Measurements from ENCODE around the gene RBKS. TPM values are rescaled to one million over a fixed set of nuclear protein-coding genes. Genes with fewer than 3 reads are reported as not detected.
A peak's percentile ranks its signal among the peaks of the same experiment; 100 is the strongest.
"Not testable (repeated sequence)": the region's sequence is repeated elsewhere in the genome, so short reads cannot be mapped to it uniquely, and the experiment has no call there.

RBKS gene
- total and polyA plus RNA-seq, 4 donors = 0.90 to 6.5 (median 4.6) TPM

DNA sequence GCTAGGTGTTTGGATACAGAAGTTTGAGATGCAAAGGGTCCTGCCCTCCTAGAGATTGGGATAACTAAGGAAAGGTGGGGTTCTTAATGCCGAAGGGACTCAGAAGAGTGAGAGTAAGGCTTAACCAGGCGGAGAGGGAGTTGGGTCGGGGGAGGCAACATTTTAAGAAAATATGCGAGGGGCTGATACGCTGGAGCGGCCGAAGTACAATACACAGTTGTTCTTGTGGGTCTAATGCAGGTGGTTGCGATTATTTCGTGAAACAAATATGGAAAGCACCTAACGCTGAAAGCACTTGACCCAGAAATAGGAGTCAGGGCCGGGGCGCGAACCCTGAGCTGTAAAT lies 119.0 kb downstream of the RBKS start:
- DNase-seq (no peak), ATAC-seq (ENCODE audit: low FRiP score) (no peak)
- Histone ChIP-seq H3K36me3 (ENCODE audit: control insufficient read depth in 1 of 2, insufficient read depth in 2 of 2, low read length in 1 of 2) (peaks cover 0 to 2% of the 10 kb centered on the region in 2 donors), H3K27ac (ENCODE audit: low read depth in 1 of 2, low read length in 2 of 2) (peak overlapping the region; percentile 30 to 70), H3K4me1 (ENCODE audit: control insufficient read depth in 1 of 2, insufficient read depth in 2 of 2, low read length in 2 of 2) (peaks cover 5 to 10% of the 10 kb centered on the region in 2 donors), H3K27me3 (ENCODE audit: control insufficient read depth in 1 of 2, insufficient read depth in 2 of 2, low read length in 1 of 2) (no peaks in the 10 kb centered on the region), H3K4me3 (ENCODE audit: low read length in 2 of 2) (peak overlapping the region; percentile 14 to 51), H3K9me3 (ENCODE audit: control insufficient read depth, low read length) (no peaks in the 10 kb centered on the region)
- intact Hi-C loops (cut with DNase I) = loop anchor here in 1 of 2 donors (5.0 kb wide), 1 partner anchor 34 kb away; no protein-coding TSS in a partner anchor
- 9 to 10% methylated on average over 13 of the region's 13 CpGs for WGBS, 2 donors

- intact Hi-C loops (cut with DNase I) = no loop called here
- Histone ChIP-seq H3K27ac (ENCODE audit: low read depth in 1 of 2, low read length in 2 of 2) (no peak overlapping the region), H3K4me1 (ENCODE audit: control insufficient read depth in 1 of 2, insufficient read depth in 2 of 2, low read length in 2 of 2) (no peaks in the 10 kb centered on the region), H3K9me3 (ENCODE audit: control insufficient read depth, low read length) (no peaks in the 10 kb centered on the region), H3K27me3 (ENCODE audit: control insufficient read depth in 1 of 2, insufficient read depth in 2 of 2, low read length in 1 of 2) (no peaks in the 10 kb centered on the region), H3K36me3 (ENCODE audit: control insufficient read depth in 1 of 2, insufficient read depth in 2 of 2, low read length in 1 of 2) (no peaks in the 10 kb centered on the region), H3K4me3 (ENCODE audit: low read length in 2 of 2) (no peak overlapping the region)
- DNase-seq (no peak), ATAC-seq (ENCODE audit: low FRiP score) (no peak)
- WGBS, 2 donors = 82 to 84% methylated on average over 2 of the region's 2 CpGs
Observed at GRCh38 chr2:27766287-27766661, 123.9 kb downstream of the RBKS start.

GRCh38 chr2:27765621-27766286 lies 124.4 kb downstream of the RBKS start:
- H3K27me3 ChIP-seq (ENCODE audit: control insufficient read depth in 1 of 2, insufficient read depth in 2 of 2, low read length in 1 of 2) = no peaks in the 10 kb centered on the region
- no peak overlapping the region for H3K4me3 ChIP-seq (ENCODE audit: low read length in 2 of 2)
- ATAC-seq (ENCODE audit: low FRiP score) (peak; percentile 67), DNase-seq (peak; percentile 72 to 90)
- H3K9me3 ChIP-seq (ENCODE audit: control insufficient read depth, low read length) = no peaks in the 10 kb centered on the region
- H3K27ac ChIP-seq (ENCODE audit: low read depth in 1 of 2, low read length in 2 of 2) = no peak overlapping the region
- intact Hi-C loops (cut with DNase I) = no loop called here
- no peaks in the 10 kb centered on the region for H3K36me3 ChIP-seq (ENCODE audit: control insufficient read depth in 1 of 2, insufficient read depth in 2 of 2, low read length in 1 of 2)
- H3K4me1 ChIP-seq (ENCODE audit: control insufficient read depth in 1 of 2, insufficient read depth in 2 of 2, low read length in 2 of 2) = no peaks in the 10 kb centered on the region
- WGBS, 2 donors = 12 to 20% methylated on average over 29 of the region's 29 CpGs

DNA sequence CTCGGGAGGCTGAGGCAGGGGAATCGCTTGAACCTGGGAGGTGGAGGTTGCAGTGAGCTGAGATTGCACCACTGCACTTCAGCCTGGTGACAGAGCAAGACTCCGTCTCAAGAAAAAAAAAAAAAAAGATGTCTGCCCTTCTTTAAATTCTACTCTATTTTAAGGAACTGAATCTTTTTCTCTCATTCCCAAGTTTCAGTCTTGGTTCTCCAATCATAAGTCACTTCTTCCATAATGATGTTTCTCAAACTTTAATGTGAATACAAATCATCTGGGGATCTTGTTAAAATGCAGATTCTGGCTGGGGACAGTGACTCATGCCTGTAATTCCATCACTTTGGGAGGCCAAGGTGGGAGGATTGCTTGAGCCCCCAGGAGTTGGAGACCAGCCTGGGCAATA lies 125.7 kb downstream of the RBKS start:
- H3K36me3 ChIP-seq (ENCODE audit: control insufficient read depth in 1 of 2, insufficient read depth in 2 of 2, low read length in 1 of 2); H3K4me1 ChIP-seq (ENCODE audit: control insufficient read depth in 1 of 2, insufficient read depth in 2 of 2, low read length in 2 of 2); H3K27me3 ChIP-seq (ENCODE audit: control insufficient read depth in 1 of 2, insufficient read depth in 2 of 2, low read length in 1 of 2); DNase-seq; ATAC-seq (ENCODE audit: low FRiP score); H3K9me3 ChIP-seq (ENCODE audit: control insufficient read depth, low read length); H3K27ac ChIP-seq (ENCODE audit: low read depth in 1 of 2, low read length in 2 of 2); H3K4me3 ChIP-seq (ENCODE audit: low read length in 2 of 2); intact Hi-C loops (cut with DNase I): not testable (repeated sequence)
- WGBS, 2 donors = 93 to 100% methylated on average over 3 of the region's 3 CpGs

DNA sequence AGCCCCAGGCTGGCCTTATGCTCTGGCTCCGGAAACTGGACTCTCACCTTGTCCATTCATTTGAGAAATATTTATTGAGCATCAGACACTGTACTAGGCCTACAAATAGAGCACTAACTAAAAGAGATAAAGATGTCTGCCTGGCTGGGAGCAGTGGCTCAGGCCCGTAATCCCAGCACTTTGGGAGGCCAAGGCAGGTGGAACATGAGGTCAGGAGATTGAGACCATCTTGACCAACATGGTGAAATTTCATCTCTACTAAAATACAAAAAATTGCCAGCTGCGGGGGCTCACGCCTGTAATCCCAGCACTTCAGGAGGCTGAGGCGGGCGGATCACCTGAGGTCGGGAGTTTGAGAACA lies 126.3 kb downstream of the RBKS start:
- DNase-seq (no peak), ATAC-seq (ENCODE audit: low FRiP score) (no peak)
- WGBS, 2 donors = 95 to 97% methylated on average over 7 of the region's 7 CpGs
- H3K36me3 ChIP-seq (ENCODE audit: control insufficient read depth in 1 of 2, insufficient read depth in 2 of 2, low read length in 1 of 2) = no peaks in the 10 kb centered on the region
- H3K4me3 ChIP-seq (ENCODE audit: low read length in 2 of 2) = no peak overlapping the region
- no peak overlapping the region for H3K27ac ChIP-seq (ENCODE audit: low read depth in 1 of 2, low read length in 2 of 2)
- no peaks in the 10 kb centered on the region for H3K9me3 ChIP-seq (ENCODE audit: control insufficient read depth, low read length)
- H3K4me1 ChIP-seq (ENCODE audit: control insufficient read depth in 1 of 2, insufficient read depth in 2 of 2, low read length in 2 of 2) = no peaks in the 10 kb centered on the region
- H3K27me3 ChIP-seq (ENCODE audit: control insufficient read depth in 1 of 2, insufficient read depth in 2 of 2, low read length in 1 of 2) = no peaks in the 10 kb centered on the region
- intact Hi-C loops (cut with DNase I) = no loop called here

DNA sequence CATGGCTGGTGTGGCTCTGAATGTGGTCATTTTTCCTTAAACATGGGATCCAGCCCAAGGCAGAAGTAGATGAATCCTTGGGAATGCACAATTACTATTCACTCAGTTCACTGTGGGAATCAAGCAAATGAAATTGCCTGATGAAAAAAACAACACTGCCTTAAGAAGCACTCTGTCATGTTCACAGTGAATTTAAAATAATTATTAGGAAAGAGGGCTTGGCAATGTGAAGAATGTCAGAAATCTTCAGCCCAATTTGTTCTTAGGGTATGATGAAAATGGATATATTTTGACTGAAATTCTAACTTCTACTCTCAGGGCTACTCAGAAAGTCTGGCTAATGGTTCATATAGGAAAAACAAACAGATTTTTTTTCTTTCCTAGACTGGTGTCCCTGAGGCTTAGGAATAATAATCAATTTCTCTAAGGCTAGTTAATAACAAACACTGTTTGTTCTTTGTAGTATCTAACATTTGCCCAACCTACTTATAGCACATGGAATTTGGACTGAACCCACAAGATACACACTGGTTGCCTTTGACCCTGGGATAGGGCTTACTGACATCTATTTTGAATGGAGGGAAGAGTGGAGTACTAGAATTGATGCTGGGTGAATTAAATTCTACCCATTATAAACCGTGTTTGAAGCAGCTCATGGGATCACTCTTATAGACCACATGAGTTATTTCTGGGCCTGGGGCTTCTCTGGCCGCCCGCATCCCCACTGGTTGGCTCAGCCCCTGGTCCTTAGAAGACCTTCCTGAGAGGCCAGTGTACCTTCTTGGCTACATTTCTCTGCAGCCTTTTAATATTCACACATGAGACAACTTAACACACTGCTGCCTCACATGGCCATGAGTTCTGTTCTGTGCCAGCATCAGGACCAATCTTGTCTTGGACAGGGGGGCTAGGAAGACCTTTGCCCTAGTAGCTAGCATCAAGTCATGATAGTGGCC lies 127.0 kb downstream of the RBKS start:
- DNase-seq = no peak

GRCh38 chr2:27756544-27757498 lies 133.4 kb downstream of the RBKS start:
- ATAC-seq (ENCODE audit: low FRiP score) (peak; percentile 72), DNase-seq (peak in 1 of 2 donors; percentile 84)
- Histone ChIP-seq H3K27ac (ENCODE audit: low read depth in 1 of 2, low read length in 2 of 2) (peak overlapping the region in 1 of 2 donors; percentile 67), H3K36me3 (ENCODE audit: control insufficient read depth in 1 of 2, insufficient read depth in 2 of 2, low read length in 1 of 2) (no peaks in the 10 kb centered on the region), H3K27me3 (ENCODE audit: control insufficient read depth in 1 of 2, insufficient read depth in 2 of 2, low read length in 1 of 2) (no peaks in the 10 kb centered on the region), H3K4me3 (ENCODE audit: low read length in 2 of 2) (no peak overlapping the region), H3K9me3 (ENCODE audit: control insufficient read depth, low read length) (no peaks in the 10 kb centered on the region), H3K4me1 (ENCODE audit: control insufficient read depth in 1 of 2, insufficient read depth in 2 of 2, low read length in 2 of 2) (no peaks in the 10 kb centered on the region)
- WGBS, 2 donors = 49 to 51% methylated on average over 8 of the region's 8 CpGs
- intact Hi-C loops (cut with DNase I) = loop anchor here in 1 of 2 donors (5.0 kb wide), 1 partner anchor 695 kb away; no protein-coding TSS in a partner anchor

More for the DNA sequence above, 127.0 kb downstream of the RBKS start:
- Histone ChIP-seq H3K9me3 (ENCODE audit: control insufficient read depth, low read length) (no peaks in the 10 kb centered on the region), H3K4me3 (ENCODE audit: low read length in 2 of 2) (no peak overlapping the region), H3K4me1 (ENCODE audit: control insufficient read depth in 1 of 2, insufficient read depth in 2 of 2, low read length in 2 of 2) (no peaks in the 10 kb centered on the region), H3K27ac (ENCODE audit: low read depth in 1 of 2, low read length in 2 of 2) (no peak overlapping the region), H3K36me3 (ENCODE audit: control insufficient read depth in 1 of 2, insufficient read depth in 2 of 2, low read length in 1 of 2) (no peaks in the 10 kb centered on the region), H3K27me3 (ENCODE audit: control insufficient read depth in 1 of 2, insufficient read depth in 2 of 2, low read length in 1 of 2) (no peaks in the 10 kb centered on the region)
- 85% methylated on average over 3 of the region's 3 CpGs for WGBS, 2 donors
- ATAC-seq (ENCODE audit: low FRiP score) = no peak
- intact Hi-C loops (cut with DNase I) = no loop called here

GRCh38 chr2:27756091-27756490 lies 134.1 kb downstream of the RBKS start:
- Histone ChIP-seq H3K9me3 (ENCODE audit: control insufficient read depth, low read length) (no peaks in the 10 kb centered on the region), H3K36me3 (ENCODE audit: control insufficient read depth in 1 of 2, insufficient read depth in 2 of 2, low read length in 1 of 2) (no peaks in the 10 kb centered on the region), H3K4me1 (ENCODE audit: control insufficient read depth in 1 of 2, insufficient read depth in 2 of 2, low read length in 2 of 2) (no peaks in the 10 kb centered on the region), H3K27ac (ENCODE audit: low read depth in 1 of 2, low read length in 2 of 2) (no peak overlapping the region), H3K27me3 (ENCODE audit: control insufficient read depth in 1 of 2, insufficient read depth in 2 of 2, low read length in 1 of 2) (no peaks in the 10 kb centered on the region), H3K4me3 (ENCODE audit: low read length in 2 of 2) (no peak overlapping the region)
- DNase-seq (no peak), ATAC-seq (ENCODE audit: low FRiP score) (no peak)
- WGBS, 2 donors = 92 to 96% methylated on average over 3 of the region's 3 CpGs
- intact Hi-C loops (cut with DNase I) = loop anchor here in 1 of 2 donors (5.0 kb wide), 1 partner anchor 696 kb away; no protein-coding TSS in a partner anchor

All from aorta (tissue), 5 donors.